Measurements from ENCODE around the gene URB1. TPM values are rescaled to one million over a fixed set of nuclear protein-coding genes. Genes with fewer than 3 reads are reported as not detected.

URB1 gene
- total and polyA plus RNA-seq, 4 donors = 3.7 to 17.6 (median 11.4) TPM

DNA sequence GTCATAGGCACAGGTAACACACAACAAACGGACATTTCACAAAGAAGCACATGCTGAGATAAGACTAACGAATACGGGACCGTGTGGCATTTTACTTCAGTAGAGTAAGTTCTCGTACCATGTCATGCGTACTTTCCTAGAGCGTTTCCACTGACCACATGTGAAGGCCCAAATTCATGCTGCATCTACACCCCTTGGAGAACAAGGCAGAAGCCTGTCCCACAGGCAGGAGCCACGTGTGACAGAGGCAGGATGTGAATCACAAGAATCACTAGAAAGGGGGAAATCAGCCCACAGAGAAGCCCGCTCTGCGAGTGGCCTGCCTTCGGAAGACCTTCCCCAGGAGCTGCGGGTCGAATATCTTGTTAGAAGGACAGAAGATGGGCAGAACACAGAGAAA, 41.8 kb downstream of the URB1 start:
- ATAC-seq (ENCODE audit: insufficient read depth, low FRiP score) (no peak), DNase-seq (no peak)
- no peak overlapping the region for H3K9ac ChIP-seq (ENCODE audit: insufficient read depth in 1 of 2, low read length in 2 of 2)
- peaks cover 35 to 75% (median 47%) of the 10 kb centered on the region in 4 donors for H3K36me3 ChIP-seq (ENCODE audit: control insufficient read depth in 4 of 4, insufficient read depth in 4 of 4, low read length in 4 of 4)
- H3K4me3 ChIP-seq = no peak overlapping the region
- WGBS, 2 donors = 92 to 93% methylated on average over 13 of the region's 13 CpGs
- H3K27me3 ChIP-seq (ENCODE audit: control insufficient read depth in 3 of 3, insufficient read depth in 3 of 3, low read length in 2 of 3) = no peaks in the 10 kb centered on the region
- peaks cover 0 to under 1% (median 0%) of the 10 kb centered on the region in 4 donors for H3K9me3 ChIP-seq (ENCODE audit: control insufficient read depth in 4 of 4, insufficient read depth in 3 of 4, low read length in 3 of 4)
- no peak overlapping the region for H3K27ac ChIP-seq (ENCODE audit: low read depth in 1 of 2, low read length in 1 of 2)
- no peak for TF ChIP-seq CTCF (IDR thresholded peaks at IDR 0.05; ENCODE audit: control extremely low read depth, extremely low read depth)
- H3K4me1 ChIP-seq (ENCODE audit: control insufficient read depth in 5 of 5, insufficient read depth in 5 of 5, low read length in 5 of 5) = no peaks in the 10 kb centered on the region

DNA sequence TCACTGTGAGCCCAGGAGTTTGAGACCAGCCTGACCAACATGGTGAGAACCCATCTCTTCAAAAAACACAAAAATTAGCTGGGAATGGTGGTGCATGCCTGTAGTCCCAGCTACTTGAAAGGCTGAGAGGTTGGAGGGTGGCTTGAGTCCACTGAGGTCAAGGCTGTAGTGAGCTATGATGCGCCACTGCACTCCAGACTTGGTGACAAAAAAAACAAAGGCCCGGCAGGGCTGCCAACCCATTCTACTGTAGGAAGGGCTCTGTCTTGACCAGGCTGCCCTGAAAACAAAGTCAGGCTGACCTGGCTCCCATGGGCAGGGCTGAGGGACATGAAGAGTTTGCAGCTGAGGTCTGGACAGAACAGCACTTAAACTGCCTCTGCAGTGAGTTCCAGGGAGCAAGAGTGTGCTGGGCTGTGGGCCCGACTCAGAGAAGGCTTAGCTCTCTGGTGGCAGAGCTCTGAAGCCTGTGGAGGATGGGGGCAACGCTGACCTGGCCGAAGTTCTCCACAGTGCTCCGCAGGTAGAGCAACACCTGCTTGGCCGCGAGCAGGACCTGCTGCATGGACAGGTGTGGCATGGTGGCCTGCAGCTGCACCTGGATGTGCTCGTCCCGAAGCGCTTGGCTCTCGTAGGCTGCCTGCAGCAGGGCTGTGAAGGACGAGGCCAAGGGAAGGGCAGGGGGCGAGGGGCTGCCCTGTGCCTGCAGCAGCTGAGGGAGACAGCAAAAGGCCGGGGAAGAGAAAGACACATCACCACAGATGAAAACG, 42.4 kb downstream of the URB1 start:
- peaks cover 39 to 77% (median 49%) of the 10 kb centered on the region in 4 donors for H3K36me3 ChIP-seq (ENCODE audit: control insufficient read depth in 4 of 4, insufficient read depth in 4 of 4, low read length in 4 of 4)
- peaks cover 0 to 2% (median under 1%) of the 10 kb centered on the region in 4 donors for H3K9me3 ChIP-seq (ENCODE audit: control insufficient read depth in 4 of 4, insufficient read depth in 3 of 4, low read length in 3 of 4)
- DNase-seq (no peak), ATAC-seq (ENCODE audit: insufficient read depth, low FRiP score) (no peak)
- H3K27me3 ChIP-seq (ENCODE audit: control insufficient read depth in 3 of 3, insufficient read depth in 3 of 3, low read length in 2 of 3) = no peaks in the 10 kb centered on the region
- no peak overlapping the region for H3K9ac ChIP-seq (ENCODE audit: insufficient read depth in 1 of 2, low read length in 2 of 2)
- no peak for TF ChIP-seq CTCF (IDR thresholded peaks at IDR 0.05; ENCODE audit: control extremely low read depth, extremely low read depth)
- 95 to 97% methylated on average over 16 of the region's 16 CpGs for WGBS, 2 donors
- no peak overlapping the region for H3K27ac ChIP-seq (ENCODE audit: low read depth in 1 of 2, low read length in 1 of 2)
- H3K4me3 ChIP-seq = no peak overlapping the region
- no peaks in the 10 kb centered on the region for H3K4me1 ChIP-seq (ENCODE audit: control insufficient read depth in 5 of 5, insufficient read depth in 5 of 5, low read length in 5 of 5)

DNA sequence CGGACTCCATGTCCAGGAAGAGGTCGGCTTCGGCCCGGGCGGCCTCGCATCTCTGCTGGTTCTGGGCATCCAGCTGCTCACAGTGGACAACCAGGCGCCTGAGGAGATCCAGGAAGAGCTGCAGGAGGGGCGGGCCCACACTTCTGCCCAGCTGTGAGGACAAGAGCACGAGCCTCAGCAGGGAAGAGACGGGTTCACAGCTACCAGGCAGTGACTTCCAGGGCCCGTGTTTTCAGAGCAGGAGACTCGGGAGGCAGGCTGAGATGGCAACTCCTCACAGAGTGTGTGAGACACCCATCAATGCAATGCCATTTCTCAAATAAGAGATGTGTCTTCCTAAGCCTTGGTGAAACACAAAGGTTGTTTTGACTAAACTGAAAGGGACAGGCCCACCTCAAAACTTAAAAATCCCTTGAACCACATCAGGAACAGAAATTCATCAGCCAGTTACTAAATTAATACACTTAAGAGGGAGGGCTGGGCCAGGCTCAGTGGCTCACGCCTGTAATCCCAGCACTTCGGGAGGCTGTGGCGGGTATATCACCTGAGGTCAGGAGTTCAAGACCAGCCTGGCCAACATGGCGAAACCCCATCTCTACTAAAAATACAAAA, 43.4 kb downstream of the URB1 start:
- H3K27me3 ChIP-seq (ENCODE audit: control insufficient read depth in 3 of 3, insufficient read depth in 3 of 3, low read length in 2 of 3) = no peaks in the 10 kb centered on the region
- H3K9ac ChIP-seq (ENCODE audit: insufficient read depth in 1 of 2, low read length in 2 of 2) = no peak overlapping the region
- H3K4me3 ChIP-seq = no peak overlapping the region
- no peak for DNase-seq
- peaks cover 0 to 8% (median 2%) of the 10 kb centered on the region in 4 donors for H3K9me3 ChIP-seq (ENCODE audit: control insufficient read depth in 4 of 4, insufficient read depth in 3 of 4, low read length in 3 of 4)
- peak overlapping the region in 1 of 2 donors; percentile 9 for H3K27ac ChIP-seq (ENCODE audit: low read depth in 1 of 2, low read length in 1 of 2)
- peaks cover 43 to 77% (median 53%) of the 10 kb centered on the region in 4 donors for H3K36me3 ChIP-seq (ENCODE audit: control insufficient read depth in 4 of 4, insufficient read depth in 4 of 4, low read length in 4 of 4)
- WGBS, 2 donors = 91 to 95% methylated on average over 16 of the region's 16 CpGs
- no peak for ATAC-seq (ENCODE audit: insufficient read depth, low FRiP score)
- TF ChIP-seq CTCF (IDR thresholded peaks at IDR 0.05; ENCODE audit: control extremely low read depth, extremely low read depth) = no peak
- no peaks in the 10 kb centered on the region for H3K4me1 ChIP-seq (ENCODE audit: control insufficient read depth in 5 of 5, insufficient read depth in 5 of 5, low read length in 5 of 5)
